NCI-H128 (cell line): ENCODE data around the gene PTPN11.
"Not testable (repeated sequence)": the region's sequence is repeated elsewhere in the genome, so short reads cannot be mapped to it uniquely, and the experiment has no call there.

Source experiments
- DNase-seq: peaks from one replicate; lab custom pipeline; 2025; ENCODE audit not compliant: unreplicated experiment; lab: John Stamatoyannopoulos, UW

Gene PTPN11

DNA sequence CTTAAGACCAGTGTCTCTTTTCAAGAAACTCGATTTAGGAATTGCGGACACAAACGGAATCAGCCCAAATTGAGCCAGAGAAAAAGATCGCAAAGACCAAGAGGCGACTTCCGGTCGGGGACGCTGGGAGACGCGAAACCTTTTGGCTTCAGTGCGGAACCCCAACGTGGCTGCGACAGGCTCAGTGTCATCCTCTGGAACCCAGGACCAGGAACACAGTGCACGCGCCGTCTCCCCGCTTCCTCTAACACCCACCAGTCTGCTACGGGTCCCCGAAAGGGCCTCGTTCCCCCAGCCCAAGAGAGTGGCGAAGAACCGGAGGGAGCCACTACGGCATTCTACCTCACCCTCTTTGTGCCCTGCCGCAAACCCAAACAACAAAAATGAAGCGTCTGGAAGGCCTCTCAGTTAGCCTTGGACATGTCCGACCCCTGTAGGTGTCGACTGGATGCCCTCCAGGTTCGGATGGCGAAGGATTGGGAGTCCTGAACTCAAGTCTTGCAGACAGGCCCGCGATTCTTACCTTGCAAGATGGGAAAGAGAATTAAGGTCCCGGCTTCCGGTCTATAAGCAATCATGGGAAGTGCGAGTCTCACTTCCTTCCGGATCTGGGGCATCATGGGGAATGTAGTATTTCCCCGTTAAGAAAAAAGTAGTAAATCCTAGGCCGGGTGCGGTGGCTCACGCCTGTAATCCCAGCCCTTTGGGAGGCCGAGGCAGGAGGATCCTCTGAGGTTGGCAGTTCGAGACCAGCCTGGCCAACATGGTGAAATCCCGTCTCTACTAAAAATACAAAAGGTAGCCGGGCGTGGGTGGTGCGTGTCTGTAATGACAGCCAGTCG lies 9.5 kb upstream of the PTPN11 start, which contains the start of gene RPL6:
Gene RPL6, minus strand, starts transcription at position 542 of the 842 bp plus-strand sequence. CDS start 949 bp downstream, outside the sequence.
- peak; percentile 75 for DNase-seq

DNA sequence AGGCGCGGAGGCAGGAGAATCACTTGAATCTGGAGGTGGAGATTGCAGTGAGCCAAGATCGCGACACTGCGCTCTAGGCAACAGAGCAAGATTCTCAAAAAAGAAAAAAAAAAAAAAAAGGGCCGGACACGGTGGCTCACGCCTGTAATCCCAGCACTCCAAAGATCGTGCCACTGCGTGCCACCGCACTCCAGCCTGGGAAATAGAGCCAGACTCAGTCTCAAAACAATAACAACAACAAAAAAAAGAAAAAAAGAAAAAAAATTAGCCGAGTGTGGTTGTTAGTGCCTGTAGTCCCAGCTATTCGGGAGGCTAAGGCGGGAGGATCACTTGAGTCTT lies 8.9 kb upstream of the PTPN11 start:
- no peak for DNase-seq

DNA sequence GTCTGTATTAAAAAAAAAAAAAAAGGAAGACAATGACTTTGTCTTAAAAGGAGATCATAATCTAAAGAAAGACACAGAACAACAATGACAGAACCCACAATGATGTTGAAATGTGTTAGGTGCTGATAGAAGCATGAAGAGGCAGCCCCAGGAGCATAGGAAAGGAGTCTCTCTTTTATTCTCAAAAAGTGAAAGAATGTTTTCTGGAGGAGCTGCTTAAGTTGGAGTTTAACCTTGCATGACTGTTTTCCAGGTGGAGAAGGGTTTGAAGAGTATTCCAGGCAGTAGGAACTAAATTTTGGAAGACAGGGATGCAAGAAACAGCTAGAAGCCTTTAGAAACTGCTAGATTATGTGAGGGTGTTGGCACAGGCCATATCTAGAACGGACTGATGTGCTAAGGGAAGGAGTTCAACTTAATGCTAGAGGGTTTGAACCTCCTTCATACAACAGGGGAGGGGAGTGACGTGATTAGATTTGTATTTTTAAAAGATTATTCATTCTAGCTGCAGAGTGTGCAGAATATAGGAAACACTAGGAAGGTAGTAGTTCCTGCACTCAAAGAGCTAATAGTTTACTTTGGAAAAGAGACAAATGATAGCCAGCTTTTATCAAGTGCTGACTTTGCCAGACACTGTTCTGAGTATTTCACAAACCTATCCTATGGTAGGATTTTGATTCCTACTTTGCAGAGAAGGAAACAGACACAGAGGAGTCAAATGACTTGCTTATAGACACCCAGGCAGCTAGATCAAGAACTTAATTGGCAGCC lies 4.7 kb upstream of the PTPN11 start:
- no peak for DNase-seq

DNA sequence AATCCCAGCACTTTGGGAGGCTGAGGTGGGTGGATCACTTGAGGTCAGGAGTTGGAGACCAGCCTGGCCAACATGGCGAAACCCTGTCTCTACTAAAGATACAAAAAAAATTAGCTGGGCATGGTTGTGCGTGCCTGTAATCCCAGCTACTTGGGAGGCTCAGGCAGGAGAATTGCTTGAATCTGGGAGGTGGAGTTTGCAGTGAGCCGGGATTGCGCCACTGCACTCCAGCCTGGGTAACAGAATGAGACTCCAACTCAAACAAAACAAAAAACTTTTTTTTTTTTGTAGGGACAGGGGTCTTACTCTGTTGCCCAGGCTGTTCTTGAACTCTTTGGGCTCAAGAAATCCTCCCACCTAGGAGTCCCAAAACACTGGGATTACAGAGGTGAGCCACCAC lies 3.3 kb upstream of the PTPN11 start:
- not testable (repeated sequence) for DNase-seq

DNA sequence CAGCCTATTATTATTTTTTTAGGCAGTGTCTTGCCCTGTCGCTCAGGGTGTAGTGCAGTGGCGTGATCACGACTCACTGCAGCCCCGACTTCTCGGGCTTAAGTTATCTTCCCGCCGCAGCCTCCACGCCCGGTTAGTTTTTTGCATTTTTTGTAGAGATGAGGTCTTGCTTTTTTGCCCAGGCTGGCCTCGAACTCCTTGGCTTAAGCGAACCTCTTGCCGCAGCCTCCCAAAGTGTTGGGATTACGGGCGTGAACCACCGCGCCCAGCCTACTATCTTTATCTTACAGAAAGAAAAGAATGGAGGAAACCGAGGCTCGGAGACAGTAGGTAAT lies 507 bp upstream of the PTPN11 start:
- DNase-seq, result no peak

DNA sequence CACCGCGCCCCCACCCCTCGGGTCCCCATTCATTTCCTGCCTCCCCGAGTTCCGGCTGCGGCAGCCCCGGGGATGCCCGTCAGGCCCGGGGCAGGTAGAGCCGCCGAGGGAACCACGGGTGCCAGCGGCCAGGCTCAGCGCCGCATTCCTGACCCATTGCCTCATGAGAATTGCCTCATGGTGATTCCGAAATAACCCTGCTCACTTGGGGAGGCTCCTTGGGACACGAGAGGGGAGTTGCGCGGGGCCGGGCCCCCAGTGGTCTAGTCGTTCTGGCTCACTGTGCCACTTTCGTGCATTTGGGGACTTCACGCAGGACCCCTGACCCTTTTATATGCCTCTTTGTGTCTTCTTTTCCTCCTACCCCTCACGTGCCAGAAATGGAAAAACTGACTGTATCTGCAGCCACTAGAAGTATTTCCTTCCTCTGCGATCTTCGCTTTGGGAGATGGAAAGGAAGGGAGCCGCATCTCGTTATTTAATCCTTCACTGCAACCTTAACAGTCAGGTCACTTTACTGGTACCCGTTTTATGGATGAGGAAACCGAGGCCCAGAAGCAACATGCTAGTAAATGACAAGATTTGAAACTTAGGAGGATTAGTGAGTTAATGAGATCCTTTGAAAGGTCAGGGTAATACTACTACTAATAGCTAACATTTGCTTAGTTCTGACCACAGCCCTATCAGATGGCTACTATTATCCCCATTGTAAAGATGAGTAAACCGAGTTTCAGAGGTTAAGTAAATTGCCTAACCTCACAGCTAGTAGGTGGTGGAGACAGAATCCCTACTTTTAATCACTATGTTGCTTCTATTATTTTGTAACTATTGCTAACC lies 768 bp downstream of the PTPN11 start:
- DNase-seq, result no peak

DNA sequence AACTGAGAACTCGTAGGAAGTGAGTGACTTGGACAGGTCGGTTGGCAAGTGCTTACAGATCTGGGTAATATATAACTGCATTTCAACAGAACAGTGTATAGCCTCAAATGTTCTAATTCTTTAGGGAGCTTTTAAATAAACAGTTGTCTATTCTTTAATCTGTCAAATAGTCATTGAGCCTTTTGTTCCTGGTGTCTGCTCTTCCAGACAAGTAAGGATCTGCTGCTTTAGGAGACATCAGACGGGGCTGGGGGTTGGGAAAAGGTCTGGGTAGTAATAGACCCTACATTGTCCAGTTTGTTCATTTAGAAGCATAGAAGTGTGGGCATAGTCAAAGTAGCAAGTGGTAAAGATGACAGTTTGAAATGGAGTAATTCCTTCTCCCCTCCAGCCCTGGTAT lies 2.0 kb downstream of the PTPN11 start:
- DNase-seq, result no peak

DNA sequence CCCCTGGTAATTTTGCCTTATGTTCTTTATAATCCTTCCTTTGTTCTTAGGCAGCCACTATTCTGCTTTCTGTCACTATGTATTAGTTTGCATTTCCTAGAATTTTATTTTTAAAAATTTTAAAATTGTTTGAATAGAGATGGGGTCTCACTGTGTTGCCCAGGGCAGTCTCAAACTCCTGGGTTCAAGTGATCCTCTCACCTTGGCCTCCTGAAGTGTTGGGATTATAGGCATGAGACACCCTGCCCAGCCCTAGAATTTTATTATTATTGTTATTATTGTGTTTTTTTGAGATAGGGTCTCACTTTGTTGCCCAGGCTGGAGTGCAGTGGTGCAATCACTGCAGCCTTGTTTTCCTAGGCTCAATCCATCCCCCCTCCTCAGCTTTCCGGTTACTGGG lies 2.6 kb downstream of the PTPN11 start:
- DNase-seq, result no peak

DNA sequence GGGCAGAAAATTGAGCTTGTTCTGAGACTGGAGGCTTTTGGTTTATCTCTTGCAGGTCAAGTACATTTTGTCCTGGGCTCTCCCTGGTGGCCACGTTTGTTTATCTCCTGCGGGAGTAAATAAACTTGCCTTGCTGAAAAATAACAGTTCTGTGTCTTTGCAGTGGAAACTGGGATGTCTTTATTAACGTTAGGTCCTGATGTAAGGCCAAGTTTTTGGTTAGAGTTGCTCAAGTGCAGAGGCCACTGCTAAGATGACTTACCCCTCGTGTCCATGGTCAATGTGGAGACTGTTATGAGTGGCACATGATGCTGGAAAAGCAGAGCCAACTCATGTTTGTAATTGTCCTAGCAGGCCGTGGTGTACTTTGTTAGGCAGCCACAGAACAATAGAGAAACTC lies 3.8 kb downstream of the PTPN11 start:
- DNase-seq, result no peak

DNA sequence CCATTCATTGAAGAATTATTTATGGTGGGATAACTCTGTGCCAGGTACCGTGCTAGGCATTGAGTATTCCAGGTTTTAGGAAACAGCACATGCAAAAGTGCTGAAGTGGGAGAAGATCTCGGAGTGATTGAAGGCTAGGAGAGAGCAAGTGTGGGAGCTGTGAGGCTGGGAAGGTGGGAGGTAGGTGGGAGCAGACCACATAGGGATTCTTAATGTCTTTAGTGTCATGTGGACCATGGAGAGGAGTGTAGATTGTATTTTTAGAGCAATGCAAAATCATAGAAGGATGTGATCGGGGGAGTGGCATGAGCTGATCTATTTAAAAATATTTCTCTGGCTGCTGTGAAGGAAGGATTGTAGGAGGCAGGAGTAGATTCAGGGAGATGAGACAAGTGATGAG lies 5.4 kb downstream of the PTPN11 start:
- no peak for DNase-seq

DNA sequence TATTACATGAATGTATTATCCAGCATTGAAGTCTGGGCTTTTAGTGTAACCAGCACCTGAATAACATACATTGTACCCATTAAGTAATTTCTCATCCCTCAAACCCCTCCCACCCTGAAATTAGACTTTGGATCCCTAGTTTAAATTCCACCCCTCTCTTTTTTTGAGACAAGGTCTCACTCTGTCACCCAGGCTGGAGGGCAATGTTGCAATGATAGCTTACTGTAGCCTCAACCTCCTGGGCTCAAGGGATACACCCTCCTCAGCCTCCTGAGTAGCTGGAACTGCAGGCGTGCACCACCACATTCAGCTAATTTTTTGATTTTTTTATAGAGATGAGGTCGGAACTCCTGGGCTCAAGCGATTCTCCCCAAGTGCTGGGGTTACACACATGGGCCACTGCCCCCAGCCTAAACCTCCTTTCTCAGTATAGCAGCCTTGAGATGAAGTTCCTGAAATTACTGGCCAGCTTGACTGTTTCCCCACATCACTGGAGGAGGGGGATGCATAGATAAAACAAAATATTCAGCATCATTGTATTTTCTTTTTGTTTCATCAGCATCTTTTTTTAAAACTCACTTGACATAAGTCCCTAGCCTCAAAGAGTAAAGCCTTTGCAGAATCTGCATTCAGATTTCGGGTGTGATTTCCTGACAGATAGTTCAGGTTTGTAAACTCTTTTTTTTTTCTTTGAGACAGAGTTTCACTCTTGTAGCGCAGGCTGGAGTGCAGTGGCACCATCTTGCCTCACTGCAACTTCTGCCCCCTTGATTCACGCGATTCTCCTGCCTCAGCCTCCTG lies 7.0 kb downstream of the PTPN11 start:
- no peak for DNase-seq

DNA sequence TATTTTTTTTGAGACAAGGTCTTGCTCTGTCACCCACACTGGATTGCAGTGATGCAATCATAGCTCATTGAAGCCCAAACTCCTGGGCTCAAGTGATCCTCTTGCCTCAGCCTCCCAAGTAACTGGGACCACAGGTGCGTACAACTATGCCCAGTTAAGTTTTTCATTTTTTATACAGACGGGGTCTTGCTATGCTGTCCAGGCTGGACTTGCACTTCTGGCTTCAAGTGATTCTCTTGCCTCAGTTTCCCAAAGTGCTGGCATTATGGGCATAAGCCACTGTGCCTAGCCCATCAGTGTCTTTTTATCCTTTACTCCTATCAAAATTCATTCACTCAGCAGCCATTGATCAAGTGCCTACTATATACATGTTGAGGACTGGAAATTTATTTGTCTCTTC lies 9.0 kb downstream of the PTPN11 start:
- DNase-seq, result no peak

DNA sequence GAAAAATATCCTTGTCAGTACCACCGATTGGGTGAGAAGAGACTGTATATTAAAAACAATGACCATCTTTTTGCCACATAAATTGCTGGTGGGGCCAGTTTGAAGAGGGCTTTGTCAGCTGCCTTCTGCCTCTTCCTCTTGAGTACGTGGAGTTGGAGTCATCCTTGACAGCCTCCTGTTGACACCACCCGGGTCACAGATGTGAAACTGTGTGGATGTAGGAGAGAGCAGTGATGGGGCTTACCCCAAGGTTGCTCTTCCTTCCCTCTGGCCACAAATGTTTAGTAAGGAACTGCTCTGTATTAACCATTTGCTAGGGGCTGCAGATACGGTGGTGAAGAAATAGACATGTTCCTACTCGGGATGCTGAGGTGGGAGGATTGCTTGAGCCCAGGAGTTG lies 12.2 kb downstream of the PTPN11 start:
- no peak for DNase-seq

DNA sequence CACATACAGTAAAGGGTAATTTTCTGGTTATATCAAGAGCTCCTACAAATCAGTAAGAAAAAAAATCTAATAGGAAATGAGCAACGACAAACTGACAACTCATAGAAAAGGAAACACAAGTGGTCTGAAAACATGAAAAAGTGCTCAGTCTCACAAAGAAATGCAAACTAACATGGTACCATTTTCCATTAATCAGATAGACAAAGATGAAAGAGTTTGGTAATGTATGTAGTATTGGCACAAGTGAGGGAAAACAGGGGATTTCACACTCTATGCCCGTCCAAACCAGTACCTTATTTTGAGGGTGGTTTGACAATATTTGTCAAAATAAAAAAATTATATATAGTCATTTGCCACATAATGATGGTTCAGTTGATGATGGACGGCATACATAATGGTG lies 13.2 kb downstream of the PTPN11 start:
- no peak for DNase-seq

DNA sequence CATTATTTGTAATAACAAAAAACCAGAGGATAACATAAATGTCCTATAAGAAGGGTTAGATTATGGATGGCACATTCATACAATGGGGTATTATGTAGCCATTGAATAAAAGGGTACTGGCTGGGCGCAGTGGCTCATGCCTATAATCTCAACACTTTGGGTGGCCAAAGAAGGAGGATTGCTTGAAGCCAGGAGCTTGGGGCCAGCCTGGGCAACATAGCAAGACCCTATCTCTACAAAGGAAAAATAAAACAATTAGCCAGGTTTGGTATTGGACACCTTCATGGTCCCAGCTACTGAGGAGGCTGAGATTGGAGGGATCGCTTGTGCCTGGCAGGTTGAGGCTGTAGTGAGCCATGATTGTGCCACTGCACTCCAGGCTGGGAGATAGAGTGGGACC lies 14.8 kb downstream of the PTPN11 start:
- no peak for DNase-seq

DNA sequence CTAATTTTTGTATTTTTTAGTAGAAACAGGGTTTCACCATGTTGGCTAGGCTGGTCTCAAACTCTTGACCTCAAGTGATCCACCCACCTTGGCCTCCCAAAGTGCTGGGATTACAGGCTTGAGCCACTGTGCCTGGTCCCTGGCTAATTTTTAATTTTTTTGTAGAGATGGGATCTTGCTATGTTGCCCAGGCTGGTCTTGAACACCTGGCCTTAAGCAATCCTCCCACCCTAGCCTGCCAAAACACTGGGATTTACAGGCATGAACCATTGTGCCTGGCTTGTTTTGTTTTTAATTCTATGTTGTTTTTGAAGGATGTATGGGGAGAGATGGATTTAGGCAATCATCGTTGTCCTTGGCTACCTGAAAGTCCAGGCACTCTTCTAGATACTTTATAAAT lies 19.9 kb downstream of the PTPN11 start:
- DNase-seq, result not testable (repeated sequence)

DNA sequence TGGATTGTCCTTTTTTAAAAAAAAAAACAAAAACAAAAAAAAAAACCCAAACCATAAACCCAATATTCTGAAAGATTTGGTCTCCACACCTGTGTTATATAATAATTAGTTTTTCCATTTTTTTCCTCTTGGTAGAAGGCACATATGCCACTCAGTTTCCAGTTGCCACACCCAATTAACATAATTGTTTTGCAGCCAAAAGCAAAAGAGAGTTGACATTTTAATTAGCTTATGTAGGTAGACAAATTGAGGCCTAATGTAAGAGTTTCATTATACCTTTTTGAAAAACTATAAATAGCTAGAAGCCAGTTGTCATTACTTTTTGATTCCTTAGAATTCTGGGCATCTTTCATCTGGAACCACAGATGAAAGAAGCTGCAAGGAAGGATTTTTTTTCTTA lies 21.0 kb downstream of the PTPN11 start:
- DNase-seq, result no peak

DNA sequence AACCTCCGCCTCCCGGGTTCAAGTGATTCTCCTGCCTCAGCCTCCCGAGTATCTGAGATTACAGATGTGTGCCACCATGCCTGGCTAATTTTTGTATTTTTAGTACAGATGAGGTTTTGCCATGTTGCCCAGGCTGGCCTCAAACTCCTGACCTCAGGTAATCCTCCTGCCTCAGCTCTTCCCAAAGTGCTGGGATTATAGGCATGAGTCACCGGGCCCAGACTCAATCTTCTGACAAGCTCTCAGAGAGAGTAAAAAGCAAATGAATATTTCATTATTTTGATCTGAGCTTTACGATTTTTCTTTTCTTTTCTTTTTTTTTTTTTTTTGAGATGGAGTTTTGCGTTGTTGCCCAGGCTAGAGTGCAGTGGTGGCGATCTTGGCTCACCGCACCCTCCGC lies 21.9 kb downstream of the PTPN11 start:
- not testable (repeated sequence) for DNase-seq

DNA sequence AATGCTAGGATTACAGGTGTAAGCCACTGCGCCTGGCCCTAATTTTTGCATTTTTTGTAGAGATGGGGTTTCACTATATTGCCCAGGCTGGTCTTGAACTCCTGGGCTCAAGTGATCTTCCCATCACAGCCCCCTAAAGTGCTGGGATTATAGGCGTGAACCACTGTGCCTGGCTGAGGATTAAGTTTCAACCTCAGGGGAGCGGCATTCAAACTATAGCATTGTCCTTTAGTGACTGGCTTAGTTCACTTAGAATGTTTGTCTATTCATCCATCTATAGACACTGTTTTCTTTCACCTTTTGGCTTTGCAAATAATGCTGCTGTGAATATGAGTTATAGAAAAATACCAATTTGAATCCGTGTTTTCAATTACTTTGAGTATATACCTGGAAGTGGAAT lies 25.2 kb downstream of the PTPN11 start:
- DNase-seq, result no peak

DNA sequence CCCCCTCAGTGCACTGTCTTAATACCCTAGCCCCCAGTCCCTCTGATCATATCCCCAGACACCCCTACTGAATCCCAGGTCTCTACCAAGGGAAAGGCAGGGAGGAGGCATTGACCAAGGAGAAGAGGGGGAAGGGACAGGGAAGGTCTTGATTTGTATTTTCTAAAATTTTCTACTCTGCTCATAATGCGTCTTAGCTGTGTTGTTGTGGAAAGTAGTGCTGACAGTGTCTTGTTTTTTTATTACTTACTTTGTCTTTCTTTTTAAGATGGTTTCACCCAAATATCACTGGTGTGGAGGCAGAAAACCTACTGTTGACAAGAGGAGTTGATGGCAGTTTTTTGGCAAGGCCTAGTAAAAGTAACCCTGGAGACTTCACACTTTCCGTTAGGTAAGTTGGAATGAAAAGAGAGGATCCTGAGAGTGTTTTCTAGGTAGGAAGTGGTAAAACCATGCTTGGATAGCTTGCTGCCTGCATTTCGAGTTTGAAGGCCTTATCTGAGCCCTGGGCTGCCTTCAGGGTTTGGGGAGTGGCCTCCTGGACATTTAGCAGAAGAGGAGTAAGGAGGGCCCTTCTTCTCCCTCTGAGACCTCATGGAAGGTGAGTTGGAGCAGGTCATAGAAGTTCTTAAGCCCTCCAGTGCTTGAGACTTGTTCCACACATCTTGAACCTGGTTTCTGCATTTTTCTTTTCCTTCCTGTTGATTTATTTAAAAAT lies 27.4 kb downstream of the PTPN11 start:
- DNase-seq, result no peak
